PC-3 (cell line): ENCODE results near the gene KBTBD12. TPM values are rescaled to one million over a fixed set of nuclear protein-coding genes. Genes with fewer than 3 reads are reported as not detected.

Source experiments
- ATAC-seq: fragments of 200-7000 bp; cut with Tn5 transposase; 2 replicates; pipeline ENCODE4 v1.9.1; 2020; ENCODE audit warnings: mild to moderate bottlenecking, moderate library complexity
- BruUV-seq: library from RNA; stranded (reverse); fragments of 400-500 nt; replicated peaks from 2 replicates; lab custom pipeline; 2021; lab: Mats Ljungman, UMichigan
- CTCF ChIA-PET: fragments of 300-600 bp; sonication (Branson Sonifier 250); formaldehyde crosslinking; loops from one replicate; lab custom pipeline; 2022; ENCODE audit warnings: antibody characterized with exemption; lab: Charles Lee
- POLR2A ChIA-PET: fragments of 300-600 bp; sonication (Branson Sonifier 250); formaldehyde crosslinking; loops from one replicate; lab custom pipeline; 2022; ENCODE audit warnings: antibody characterized with exemption; ENCODE audit not compliant: unreplicated experiment; lab: Charles Lee
- DNase-seq: peaks from one replicate; pipeline ENCODE4 v3.0.0-alpha.2; 2015
- H2AFZ ChIP-seq: fragments of 300-600 bp; sonication (generic); 2 replicates; pipeline ENCODE4 v1.6.0; 2016; ENCODE audit warnings: antibody characterized with exemption, low read length
- H3F3A ChIP-seq: fragments of 300-600 bp; sonication (generic); one replicate; pipeline ENCODE4 v1.6.0; 2017; ENCODE audit warnings: antibody characterized with exemption, low read length, control low read depth, mild to moderate bottlenecking; ENCODE audit not compliant: unreplicated experiment
- H3K27ac ChIP-seq: fragments of 300-600 bp; sonication (generic); 2 replicates; pipeline ENCODE4 v1.5.1; 2016; ENCODE audit warnings: mild to moderate bottlenecking, low read length
- H3K27me3 ChIP-seq: fragments of 300-600 bp; sonication (generic); 2 replicates; pipeline ENCODE4 v1.6.1; 2016; ENCODE audit warnings: low read length, mixed read lengths
- H3K36me3 ChIP-seq: fragments of 300-600 bp; sonication (generic); 2 replicates; pipeline ENCODE4 v1.6.1; 2016; ENCODE audit warnings: low read depth, mixed run types, low read length, mixed read lengths
- H3K4me1 ChIP-seq: fragments of 300-600 bp; sonication (generic); 2 replicates; pipeline ENCODE4 v1.5.1; 2016; ENCODE audit warnings: low read length; ENCODE audit not compliant: insufficient read depth
- H3K4me2 ChIP-seq: fragments of 300-600 bp; sonication (generic); 2 replicates; pipeline ENCODE4 v1.6.0; 2016; ENCODE audit warnings: low read length
- H3K4me3 ChIP-seq: fragments of 300-600 bp; sonication (generic); 2 replicates; pipeline ENCODE4 v1.5.1; 2016; ENCODE audit warnings: mild to moderate bottlenecking, low read length, mixed read lengths
- H3K79me2 ChIP-seq: fragments of 300-600 bp; sonication (generic); 2 replicates; pipeline ENCODE4 v1.6.1; 2017; ENCODE audit warnings: low read length, mixed read lengths
- H3K9ac ChIP-seq: fragments of 300-600 bp; sonication (generic); 2 replicates; pipeline ENCODE4 v1.6.0; 2016; ENCODE audit warnings: mild to moderate bottlenecking, low read length
- H3K9me2 ChIP-seq: fragments of 300-600 bp; sonication (generic); replicated peaks from 2 replicates; pipeline ENCODE4 v1.6.1; 2016; ENCODE audit warnings: mixed run types, low read length, mixed read lengths
- H3K9me3 ChIP-seq: fragments of 300-600 bp; sonication (generic); 2 replicates; pipeline ENCODE4 v1.6.1; 2016; ENCODE audit warnings: low read length, mixed read lengths
- H4K20me1 ChIP-seq: fragments of 300-600 bp; sonication (generic); 2 replicates; pipeline ENCODE4 v1.6.1; 2016; ENCODE audit warnings: low read length, mixed read lengths
- EZH2 ChIP-seq: fragments of 300-600 bp; sonication (generic); IDR thresholded peaks from one replicate; pipeline ENCODE4 v1.6.1; 2017; ENCODE audit warnings: antibody characterized with exemption, mild to moderate bottlenecking, low read length; ENCODE audit not compliant: unreplicated experiment
- EZH2phosphoT487 ChIP-seq: fragments of 300-600 bp; sonication (generic); IDR thresholded peaks from 2 replicates; pipeline ENCODE4 v1.6.1; 2018; ENCODE audit warnings: mild to moderate bottlenecking, antibody characterized with exemption, low read length, borderline replicate concordance
- intact Hi-C: fragments of 100-400 bp; cut with micrococcal nuclease; formaldehyde crosslinking; loops from 2 replicates; pipeline ENCODE4 v1.9.0; 2023
- total RNA-seq: library from RNA; depleted of rRNA; stranded (reverse); fragments of >200 nt; gene quantifications from 2 replicates; pipeline ENCODE4 v1.2.3, GENCODE V29; 2014
- TF ChIP-seq, protein P1 (sequence below): fragments of 300-600 bp; sonication (generic); conservative IDR thresholded peaks from 2 replicates; pipeline ENCODE4 v1.5.1; 2017; ENCODE audit warnings: antibody characterized with exemption, low read depth, mild to moderate bottlenecking, low read length

Gene KBTBD12
- total RNA-seq, 1 experiment from 2014 or later: not detected

DNA sequence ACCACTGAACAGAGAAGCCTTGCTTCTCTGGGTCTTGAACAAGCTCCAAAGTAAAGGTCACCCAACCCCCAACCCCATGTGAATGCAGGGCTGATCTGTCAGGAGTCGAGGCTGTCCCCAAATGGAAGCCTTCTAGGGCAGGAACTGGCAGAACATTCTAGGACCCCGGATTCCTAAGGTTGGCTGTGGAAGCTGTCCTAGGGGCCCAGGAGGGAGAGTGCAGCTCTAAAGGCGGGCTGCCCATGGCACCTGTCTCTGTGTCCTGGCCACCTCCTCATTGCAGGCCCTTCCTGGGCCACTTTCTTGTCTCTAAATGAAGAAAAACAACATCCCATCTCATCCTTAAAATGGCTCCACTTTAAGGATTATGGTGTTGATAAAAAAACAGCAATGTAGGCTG lies 83.6 kb downstream of the KBTBD12 start:
- TF ChIP-seq EZH2phosphoT487 (no peak), EZH2 (no peak)
- TF ChIP-seq, protein P1, sequence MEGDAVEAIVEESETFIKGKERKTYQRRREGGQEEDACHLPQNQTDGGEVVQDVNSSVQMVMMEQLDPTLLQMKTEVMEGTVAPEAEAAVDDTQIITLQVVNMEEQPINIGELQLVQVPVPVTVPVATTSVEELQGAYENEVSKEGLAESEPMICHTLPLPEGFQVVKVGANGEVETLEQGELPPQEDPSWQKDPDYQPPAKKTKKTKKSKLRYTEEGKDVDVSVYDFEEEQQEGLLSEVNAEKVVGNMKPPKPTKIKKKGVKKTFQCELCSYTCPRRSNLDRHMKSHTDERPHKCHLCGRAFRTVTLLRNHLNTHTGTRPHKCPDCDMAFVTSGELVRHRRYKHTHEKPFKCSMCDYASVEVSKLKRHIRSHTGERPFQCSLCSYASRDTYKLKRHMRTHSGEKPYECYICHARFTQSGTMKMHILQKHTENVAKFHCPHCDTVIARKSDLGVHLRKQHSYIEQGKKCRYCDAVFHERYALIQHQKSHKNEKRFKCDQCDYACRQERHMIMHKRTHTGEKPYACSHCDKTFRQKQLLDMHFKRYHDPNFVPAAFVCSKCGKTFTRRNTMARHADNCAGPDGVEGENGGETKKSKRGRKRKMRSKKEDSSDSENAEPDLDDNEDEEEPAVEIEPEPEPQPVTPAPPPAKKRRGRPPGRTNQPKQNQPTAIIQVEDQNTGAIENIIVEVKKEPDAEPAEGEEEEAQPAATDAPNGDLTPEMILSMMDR: no peak
- CTCF ChIA-PET: no interaction called here
- DNase-seq: no peak
- Histone ChIP-seq H3K4me2 (no peak overlapping the region), H3F3A (no peaks in the 10 kb centered on the region), H2AFZ (no peak overlapping the region), H3K27ac (no peak overlapping the region), H3K9me2 (no peaks in the 10 kb centered on the region), H3K4me3 (no peak overlapping the region), H3K79me2 (no peaks in the 10 kb centered on the region), H3K9ac (no peak overlapping the region), H3K36me3 (no peaks in the 10 kb centered on the region), H3K27me3 (no peaks in the 10 kb centered on the region), H4K20me1 (no peaks in the 10 kb centered on the region), H3K9me3 (no peaks in the 10 kb centered on the region), H3K4me1 (no peaks in the 10 kb centered on the region)
- BruUV-seq: no TSS peak
- no peak for ATAC-seq
- POLR2A ChIA-PET: no interaction called here
- intact Hi-C loops: no loop called here

DNA sequence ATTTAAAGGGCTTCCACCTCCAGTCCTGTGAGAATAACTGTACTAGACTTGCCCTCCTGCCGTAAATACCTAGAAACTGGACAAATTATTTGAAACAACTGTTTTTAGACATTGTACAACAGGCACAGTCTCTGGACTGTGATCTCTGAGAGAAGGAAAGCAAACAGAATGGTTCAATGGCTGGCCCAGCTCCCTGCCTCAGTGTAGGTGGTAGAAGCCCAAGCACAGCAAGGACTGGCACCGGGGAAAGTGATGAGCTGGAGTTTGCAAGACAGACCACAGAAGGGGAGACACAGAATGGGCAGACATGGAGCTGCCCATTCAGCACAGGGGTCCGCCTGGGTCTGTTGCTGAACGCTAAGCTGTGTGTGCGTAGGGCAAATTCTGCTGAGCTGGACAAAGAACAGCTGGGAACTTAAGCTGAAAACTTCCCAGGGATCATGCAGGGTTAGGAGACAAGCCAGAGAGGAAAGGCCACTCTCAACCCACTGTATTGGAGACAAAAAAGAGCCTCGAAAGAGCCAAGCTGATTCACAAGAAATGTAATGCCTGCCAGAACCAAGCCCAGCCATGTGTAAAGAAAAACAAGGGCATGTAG lies 84.6 kb downstream of the KBTBD12 start:
- no peak overlapping the region for H2AFZ ChIP-seq
- CTCF ChIA-PET: no interaction called here
- POLR2A ChIA-PET: no interaction called here
- ATAC-seq: no peak
- BruUV-seq: no TSS peak
- H3K36me3 ChIP-seq: no peaks in the 10 kb centered on the region
- no peak overlapping the region for H3K27ac ChIP-seq
- H4K20me1 ChIP-seq: no peaks in the 10 kb centered on the region
- H3K9ac ChIP-seq: no peak overlapping the region
- H3K27me3 ChIP-seq: no peaks in the 10 kb centered on the region
- no peaks in the 10 kb centered on the region for H3F3A ChIP-seq
- no peak overlapping the region for H3K4me2 ChIP-seq
- TF ChIP-seq EZH2 (no peak), EZH2phosphoT487 (no peak)
- TF ChIP-seq, protein P1: no peak
- intact Hi-C loops: no loop called here
- H3K9me2 ChIP-seq: no peaks in the 10 kb centered on the region
- H3K4me1 ChIP-seq: no peaks in the 10 kb centered on the region
- DNase-seq: no peak
- H3K79me2 ChIP-seq: no peaks in the 10 kb centered on the region
- H3K9me3 ChIP-seq: no peaks in the 10 kb centered on the region
- no peak overlapping the region for H3K4me3 ChIP-seq

DNA sequence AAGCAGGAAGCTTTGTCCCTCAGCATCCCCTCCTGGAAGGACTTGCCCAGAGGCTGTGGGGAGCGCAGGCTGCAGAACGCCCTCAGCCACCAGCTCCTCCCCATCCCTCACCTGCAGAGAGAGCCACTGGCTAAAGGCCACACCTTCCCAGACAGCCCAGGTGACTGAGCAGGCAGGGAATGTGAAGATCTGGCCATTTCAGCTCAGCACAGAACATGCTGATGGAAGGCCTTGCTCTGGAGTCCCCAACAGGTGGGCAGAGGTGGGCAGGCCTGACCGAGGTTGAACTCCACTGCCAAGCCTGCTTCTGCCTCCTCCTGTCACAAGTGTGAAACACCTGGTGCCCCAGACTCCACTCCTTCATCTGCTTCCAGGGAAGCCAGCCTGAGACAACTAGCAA lies 86.5 kb downstream of the KBTBD12 start:
- H4K20me1 ChIP-seq: no peaks in the 10 kb centered on the region
- no peaks in the 10 kb centered on the region for H3K79me2 ChIP-seq
- intact Hi-C loops: no loop called here
- H3K4me2 ChIP-seq: no peak overlapping the region
- ATAC-seq: no peak
- TF ChIP-seq, protein P1: no peak
- TF ChIP-seq EZH2phosphoT487: no peak
- no peak for TF ChIP-seq EZH2
- POLR2A ChIA-PET: no interaction called here
- H2AFZ ChIP-seq: no peak overlapping the region
- DNase-seq: no peak
- H3K9me2 ChIP-seq: no peaks in the 10 kb centered on the region
- no peaks in the 10 kb centered on the region for H3F3A ChIP-seq
- no peaks in the 10 kb centered on the region for H3K9me3 ChIP-seq
- CTCF ChIA-PET: interaction anchor here (0.5 kb wide), 1 partner anchor 10 kb away, joined by 6 read pairs; no protein-coding TSS in a partner anchor
- no peak overlapping the region for H3K9ac ChIP-seq
- no peaks in the 10 kb centered on the region for H3K27me3 ChIP-seq
- no peaks in the 10 kb centered on the region for H3K36me3 ChIP-seq
- H3K27ac ChIP-seq: no peak overlapping the region
- no TSS peak for BruUV-seq
- H3K4me1 ChIP-seq: no peaks in the 10 kb centered on the region
- H3K4me3 ChIP-seq: no peak overlapping the region
